ENCODE results near the gene MACROD2.

Gene MACROD2

GRCh38 chr20:14556206-14556605, 560.9 kb downstream of the MACROD2 start:
- ATAC-seq, result no peak
- TF ChIP-seq RARB (CRISPR knock-in tag; IDR thresholded peaks at IDR 0.05) (no peak), CSDC2 (CRISPR knock-in tag; IDR thresholded peaks at IDR 0.05) (no peak), ZNF8 (CRISPR knock-in tag; IDR thresholded peaks at IDR 0.05) (no peak), ZC3H10 (CRISPR knock-in tag; IDR thresholded peaks at IDR 0.05) (no peak), TCF4 (CRISPR knock-in tag; IDR thresholded peaks at IDR 0.05; ENCODE audit: borderline replicate concordance) (no peak)

- no peak for ATAC-seq
- no peak for TF ChIP-seq PPARA (CRISPR knock-in tag; IDR thresholded peaks at IDR 0.05; ENCODE audit: borderline replicate concordance)
- no peak for TF ChIP-seq RARB (CRISPR knock-in tag; IDR thresholded peaks at IDR 0.05)
- no peak for TF ChIP-seq ZNF8 (CRISPR knock-in tag; IDR thresholded peaks at IDR 0.05)
- no peak for TF ChIP-seq ZFP30 (CRISPR knock-in tag; IDR thresholded peaks at IDR 0.05)
- TF ChIP-seq, protein P1, sequence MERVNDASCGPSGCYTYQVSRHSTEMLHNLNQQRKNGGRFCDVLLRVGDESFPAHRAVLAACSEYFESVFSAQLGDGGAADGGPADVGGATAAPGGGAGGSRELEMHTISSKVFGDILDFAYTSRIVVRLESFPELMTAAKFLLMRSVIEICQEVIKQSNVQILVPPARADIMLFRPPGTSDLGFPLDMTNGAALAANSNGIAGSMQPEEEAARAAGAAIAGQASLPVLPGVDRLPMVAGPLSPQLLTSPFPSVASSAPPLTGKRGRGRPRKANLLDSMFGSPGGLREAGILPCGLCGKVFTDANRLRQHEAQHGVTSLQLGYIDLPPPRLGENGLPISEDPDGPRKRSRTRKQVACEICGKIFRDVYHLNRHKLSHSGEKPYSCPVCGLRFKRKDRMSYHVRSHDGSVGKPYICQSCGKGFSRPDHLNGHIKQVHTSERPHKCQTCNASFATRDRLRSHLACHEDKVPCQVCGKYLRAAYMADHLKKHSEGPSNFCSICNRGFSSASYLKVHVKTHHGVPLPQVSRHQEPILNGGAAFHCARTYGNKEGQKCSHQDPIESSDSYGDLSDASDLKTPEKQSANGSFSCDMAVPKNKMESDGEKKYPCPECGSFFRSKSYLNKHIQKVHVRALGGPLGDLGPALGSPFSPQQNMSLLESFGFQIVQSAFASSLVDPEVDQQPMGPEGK (CRISPR knock-in tag; IDR thresholded peaks at IDR 0.05; ENCODE audit: borderline replicate concordance), result no peak
- no peak for TF ChIP-seq POU6F1 (CRISPR knock-in tag; IDR thresholded peaks at IDR 0.05; ENCODE audit: borderline replicate concordance, low read depth)
These were observed 564.3 kb downstream of the MACROD2 start for GRCh38 chr20:14559612-14560011.

GRCh38 chr20:14561741-14562221, 566.5 kb downstream of the MACROD2 start:
- TF ChIP-seq ZNF8 (CRISPR knock-in tag; IDR thresholded peaks at IDR 0.05), result no peak
- TF ChIP-seq ZFP30 (CRISPR knock-in tag; IDR thresholded peaks at IDR 0.05), result no peak
- no peak for ATAC-seq

- ATAC-seq, result no peak
These were observed 567.7 kb downstream of the MACROD2 start for GRCh38 chr20:14562981-14563380.

More at GRCh38 chr20:14562981-14563380, 567.7 kb downstream of the MACROD2 start:
- TF ChIP-seq POU6F1 (CRISPR knock-in tag; IDR thresholded peaks at IDR 0.05; ENCODE audit: borderline replicate concordance, low read depth) (no peak), BACH2 (CRISPR knock-in tag; IDR thresholded peaks at IDR 0.05; ENCODE audit: borderline replicate concordance) (no peak), TSHZ2 (CRISPR knock-in tag; IDR thresholded peaks at IDR 0.05) (no peak), ARNTL (CRISPR knock-in tag; IDR thresholded peaks at IDR 0.05; ENCODE audit: borderline replicate concordance, low read depth) (no peak), SNAI2 (CRISPR knock-in tag; IDR thresholded peaks at IDR 0.05) (no peak), ZNF70 (CRISPR knock-in tag; IDR thresholded peaks at IDR 0.05) (no peak), ZNF565 (CRISPR knock-in tag; conservative IDR thresholded peaks at IDR 0.05; ENCODE audit: low read depth) (no peak), TOX (CRISPR knock-in tag; IDR thresholded peaks at IDR 0.05; ENCODE audit: borderline replicate concordance) (no peak), TCF4 (CRISPR knock-in tag; IDR thresholded peaks at IDR 0.05; ENCODE audit: borderline replicate concordance) (no peak), PPARA (CRISPR knock-in tag; IDR thresholded peaks at IDR 0.05; ENCODE audit: borderline replicate concordance) (no peak), RARB (CRISPR knock-in tag; IDR thresholded peaks at IDR 0.05) (no peak), ZFP3 (CRISPR knock-in tag; IDR thresholded peaks at IDR 0.05) (no peak), ESRRG (CRISPR knock-in tag; IDR thresholded peaks at IDR 0.05) (no peak), CSDC2 (CRISPR knock-in tag; IDR thresholded peaks at IDR 0.05) (no peak), ZFP30 (CRISPR knock-in tag; IDR thresholded peaks at IDR 0.05) (no peak)
- TF ChIP-seq, protein P2, sequence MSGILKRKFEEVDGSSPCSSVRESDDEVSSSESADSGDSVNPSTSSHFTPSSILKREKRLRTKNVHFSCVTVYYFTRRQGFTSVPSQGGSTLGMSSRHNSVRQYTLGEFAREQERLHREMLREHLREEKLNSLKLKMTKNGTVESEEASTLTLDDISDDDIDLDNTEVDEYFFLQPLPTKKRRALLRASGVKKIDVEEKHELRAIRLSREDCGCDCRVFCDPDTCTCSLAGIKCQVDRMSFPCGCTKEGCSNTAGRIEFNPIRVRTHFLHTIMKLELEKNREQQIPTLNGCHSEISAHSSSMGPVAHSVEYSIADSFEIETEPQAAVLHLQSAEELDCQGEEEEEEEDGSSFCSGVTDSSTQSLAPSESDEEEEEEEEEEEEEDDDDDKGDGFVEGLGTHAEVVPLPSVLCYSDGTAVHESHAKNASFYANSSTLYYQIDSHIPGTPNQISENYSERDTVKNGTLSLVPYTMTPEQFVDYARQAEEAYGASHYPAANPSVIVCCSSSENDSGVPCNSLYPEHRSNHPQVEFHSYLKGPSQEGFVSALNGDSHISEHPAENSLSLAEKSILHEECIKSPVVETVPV (CRISPR knock-in tag; IDR thresholded peaks at IDR 0.05), result no peak
